GM10248 (cell line): Measurements from ENCODE around the gene LRRC7.
A peak's percentile ranks its signal among the peaks of the same experiment; 100 is the strongest.

Source experiments
- CTCF ChIA-PET: fragments of 300-600 bp; sonication (Branson Sonifier 250); formaldehyde crosslinking; extraction: SDS; loops from one replicate; lab custom pipeline; 2021; ENCODE audit warnings: antibody characterized with exemption; lab: Yijun Ruan, JAX
- POLR2A ChIA-PET: fragments of 350-650 bp; sonication (Branson Sonifier 250); formaldehyde crosslinking; extraction: SDS; loops from one replicate; lab custom pipeline; 2020; ENCODE audit warnings: antibody characterized with exemption; lab: Yijun Ruan, JAX
- DNase-seq: peaks from one replicate; pipeline ENCODE4 v3.0.0; 2012; ENCODE audit errors: extremely low spot score
- CTCF ChIP-seq: IDR thresholded peaks from 2 replicates; pipeline ENCODE4 v1.5.1; 2012; ENCODE audit warnings: mild to moderate bottlenecking, low read depth; ENCODE audit errors: extremely low read depth, missing control alignments, control extremely low read depth

Gene LRRC7

GRCh38 chr1:69688193-69688592 lies 120.5 kb downstream of the LRRC7 start:
- ChIA-PET CTCF (interaction anchor here (1.4 to 2.0 kb wide), 2 partner anchors 10 to 13 kb away, joined by 3 to 7 read pairs; no protein-coding TSS in a partner anchor), POLR2A (no interaction called here)
- no peak for DNase-seq
- TF ChIP-seq CTCF, result no peak

GRCh38 chr1:69691179-69691578 lies 123.5 kb downstream of the LRRC7 start:
- TF ChIP-seq CTCF, result no peak
- ChIA-PET POLR2A (no interaction called here), CTCF (interaction anchor here (1.1 to 1.6 kb wide), 2 partner anchors 9 to 16 kb away, joined by 3 to 5 read pairs; no protein-coding TSS in a partner anchor)
- DNase-seq, result no peak

- ChIA-PET POLR2A (no interaction called here), CTCF (no interaction called here)
- no peak for DNase-seq
- no peak for TF ChIP-seq CTCF
Observed at GRCh38 chr1:69693921-69694675, 126.4 kb downstream of the LRRC7 start.

GRCh38 chr1:69697340-69697739 lies 129.6 kb downstream of the LRRC7 start:
- no peak for DNase-seq
- POLR2A ChIA-PET, result no interaction called here
- CTCF ChIA-PET, result interaction anchor here (2.4 kb wide), 1 partner anchor 10 kb away, joined by 7 read pairs; no protein-coding TSS in a partner anchor
- no peak for TF ChIP-seq CTCF

GRCh38 chr1:69700770-69701169 lies 133.0 kb downstream of the LRRC7 start:
- DNase-seq, result no peak
- POLR2A ChIA-PET, result no interaction called here
- CTCF ChIA-PET, result interaction anchor here (1.0 to 1.3 kb wide), 3 partner anchors 10 to 14 kb away, joined by 3 read pairs; no protein-coding TSS in a partner anchor
- peak; percentile 14 for TF ChIP-seq CTCF

GRCh38 chr1:69702085-69702484 lies 134.4 kb downstream of the LRRC7 start:
- CTCF ChIA-PET, result no interaction called here
- no peak for TF ChIP-seq CTCF
- POLR2A ChIA-PET, result no interaction called here
- no peak for DNase-seq

GRCh38 chr1:69706473-69706872 lies 138.8 kb downstream of the LRRC7 start:
- ChIA-PET POLR2A (no interaction called here), CTCF (no interaction called here)
- no peak for DNase-seq
- TF ChIP-seq CTCF, result no peak
